ENCODE measurements around the gene SORCS2. TPM values are rescaled to one million over a fixed set of nuclear protein-coding genes. Genes with fewer than 3 reads are reported as not detected.

SORCS2 gene
- total RNA-seq, 1 donor from 2014 or later: 1.7 TPM

- DNase-seq (ENCODE audit: low spot score): no peak
These were observed 570.8 kb downstream of the SORCS2 start for GRCh38 chr4:7763106-7763505.

GRCh38 chr4:7763788-7764187 lies 571.5 kb downstream of the SORCS2 start:
- DNase-seq (ENCODE audit: low spot score): no peak

- no peak for DNase-seq (ENCODE audit: low spot score)
These were observed 572.1 kb downstream of the SORCS2 start for GRCh38 chr4:7764466-7764865.

- no peak for DNase-seq (ENCODE audit: low spot score)
These were observed 573.3 kb downstream of the SORCS2 start for GRCh38 chr4:7765666-7766065.

GRCh38 chr4:7766086-7766485 lies 573.7 kb downstream of the SORCS2 start:
- no peak for DNase-seq (ENCODE audit: low spot score)

- no peak for DNase-seq (ENCODE audit: low spot score)
These were observed 574.5 kb downstream of the SORCS2 start for GRCh38 chr4:7766661-7767345.

GRCh38 chr4:7767526-7767925 lies 575.2 kb downstream of the SORCS2 start:
- no peak for DNase-seq (ENCODE audit: low spot score)

- DNase-seq (ENCODE audit: low spot score): no peak
These were observed 575.6 kb downstream of the SORCS2 start for GRCh38 chr4:7767966-7768365.

GRCh38 chr4:7768736-7769135 lies 576.4 kb downstream of the SORCS2 start:
- DNase-seq (ENCODE audit: low spot score): no peak

- no peak for DNase-seq (ENCODE audit: low spot score)
These were observed 577.3 kb downstream of the SORCS2 start for GRCh38 chr4:7769396-7770223.

- no peak for DNase-seq (ENCODE audit: low spot score)
These were observed 578.1 kb downstream of the SORCS2 start for GRCh38 chr4:7770224-7771050.

GRCh38 chr4:7771056-7771455 lies 578.7 kb downstream of the SORCS2 start:
- DNase-seq (ENCODE audit: low spot score): no peak

- no peak for DNase-seq (ENCODE audit: low spot score)
These were observed 579.5 kb downstream of the SORCS2 start for GRCh38 chr4:7771541-7772507.

- peak; percentile 36 for DNase-seq (ENCODE audit: low spot score)
These were observed 580.5 kb downstream of the SORCS2 start for GRCh38 chr4:7772711-7773385.

- DNase-seq (ENCODE audit: low spot score): no peak
These were observed 581.3 kb downstream of the SORCS2 start for GRCh38 chr4:7773401-7774180.

GRCh38 chr4:7774301-7775294 lies 582.3 kb downstream of the SORCS2 start:
- DNase-seq (ENCODE audit: low spot score): no peak

GRCh38 chr4:7775396-7775795 lies 583.1 kb downstream of the SORCS2 start:
- DNase-seq (ENCODE audit: low spot score): no peak

GRCh38 chr4:7777017-7777710 lies 584.8 kb downstream of the SORCS2 start:
- DNase-seq (ENCODE audit: low spot score): no peak

Data from mucosa of gallbladder (tissue), 1 donor.